OCI-LY3 (cell line): ENCODE results near the gene VEZT.

Experiments
- H2AFZ ChIP-seq: fragments of 200-600, 300-600 bp; shearing (Covaris generic); 2 replicates; pipeline ENCODE4 v1.6.0; 2014; ENCODE audit warnings: antibody characterized with exemption, low read depth, low read length
- H3K27ac ChIP-seq: fragments of 200-600, 300-600 bp; sonication (generic); 2 replicates; pipeline ENCODE4 v1.5.1; 2014; ENCODE audit warnings: mild to moderate bottlenecking, low read length, moderate library complexity, mixed read lengths
- H3K27me3 ChIP-seq: fragments of 200-600, 300-600 bp; sonication (generic); 2 replicates; pipeline ENCODE4 v1.6.1; 2014; ENCODE audit warnings: low read depth, low read length, mixed read lengths
- H3K36me3 ChIP-seq: fragments of 200-600, 300-600 bp; sonication (generic); replicated peaks from 2 replicates; pipeline ENCODE3; 2014; ENCODE audit warnings: low read depth, low read length, mixed read lengths
- H3K4me1 ChIP-seq: fragments of 300-600, 200-600 bp; sonication (generic); 2 replicates; pipeline ENCODE4 v1.6.1; 2014; ENCODE audit warnings: low read length, mixed read lengths
- H3K4me2 ChIP-seq: fragments of 200-600, 300-600 bp; sonication (generic); 2 replicates; pipeline ENCODE4 v1.6.1; 2014; ENCODE audit warnings: low read length, mixed read lengths
- H3K4me3 ChIP-seq: fragments of 300-600, 200-600 bp; sonication (generic); 2 replicates; pipeline ENCODE4 v1.5.1; 2014; ENCODE audit warnings: antibody characterized with exemption, mild to moderate bottlenecking, low read length, moderate library complexity
- H3K79me2 ChIP-seq: fragments of 300-600, 200-600 bp; shearing (Covaris generic); 2 replicates; pipeline ENCODE4 v1.6.1; 2014; ENCODE audit warnings: mild to moderate bottlenecking, low read length, mixed read lengths
- H3K9ac ChIP-seq: fragments of 300-600, 200-600 bp; shearing (Covaris generic); 2 replicates; pipeline ENCODE4 v1.6.0; 2014; ENCODE audit warnings: mild to moderate bottlenecking, low read length, moderate library complexity
- H3K9me3 ChIP-seq: fragments of 200-600, 300-600 bp; shearing (Covaris generic); 2 replicates; pipeline ENCODE4 v1.6.1; 2014; ENCODE audit warnings: low read length, mixed read lengths; ENCODE audit not compliant: insufficient read depth
- H4K20me1 ChIP-seq: fragments of 200-600, 300-600 bp; sonication (generic); 2 replicates; pipeline ENCODE4 v1.6.1; 2016; ENCODE audit warnings: low read length, mixed read lengths; ENCODE audit not compliant: insufficient read depth
- CTCF ChIP-seq: fragments of 200-600, 300-600 bp; sonication (generic); IDR thresholded peaks from 2 replicates; pipeline ENCODE4 v1.5.1; 2014; ENCODE audit warnings: antibody characterized with exemption, low read length, low read depth
- EZH2phosphoT487 ChIP-seq: fragments of 200-600 bp; shearing (Covaris generic); IDR thresholded peaks from 2 replicates; pipeline ENCODE4 v1.6.1; 2018; ENCODE audit warnings: antibody characterized with exemption, mixed run types, low read depth

The VEZT gene

GRCh38 chr12:95318071-95318545 is 100.5 kb downstream of the VEZT start:
- no peaks in the 10 kb centered on the region for H3K27me3 ChIP-seq
- H3K4me2 ChIP-seq: no peak overlapping the region
- no peak overlapping the region for H3K4me3 ChIP-seq
- no peak overlapping the region for H3K27ac ChIP-seq
- H3K79me2 ChIP-seq: no peaks in the 10 kb centered on the region
- H3K4me1 ChIP-seq: 0 out of 2 replicates have a peak, but pooled peaks cover 4% of the 10 kb centered on the region
- no peaks in the 10 kb centered on the region for H3K9me3 ChIP-seq
- H3K9ac ChIP-seq: no peak overlapping the region
- TF ChIP-seq EZH2phosphoT487: no peak
- no peak for TF ChIP-seq CTCF
- H2AFZ ChIP-seq: no peak overlapping the region
- no peaks in the 10 kb centered on the region for H4K20me1 ChIP-seq
- H3K36me3 ChIP-seq: no peaks in the 10 kb centered on the region

GRCh38 chr12:95319694-95320331 is 102.2 kb downstream of the VEZT start:
- H3K4me2 ChIP-seq: no peak overlapping the region
- no peaks in the 10 kb centered on the region for H3K79me2 ChIP-seq
- no peak overlapping the region for H3K9ac ChIP-seq
- no peaks in the 10 kb centered on the region for H3K9me3 ChIP-seq
- TF ChIP-seq EZH2phosphoT487: no peak
- H3K27me3 ChIP-seq: no peaks in the 10 kb centered on the region
- H4K20me1 ChIP-seq: no peaks in the 10 kb centered on the region
- H3K27ac ChIP-seq: no peak overlapping the region
- no peak overlapping the region for H3K4me3 ChIP-seq
- no peaks in the 10 kb centered on the region for H3K36me3 ChIP-seq
- H2AFZ ChIP-seq: no peak overlapping the region
- 0 out of 2 replicates have a peak, but pooled peaks cover 4% of the 10 kb centered on the region for H3K4me1 ChIP-seq

GRCh38 chr12:95321516-95322246 is 104.1 kb downstream of the VEZT start:
- no peak for TF ChIP-seq CTCF
- no peak for TF ChIP-seq EZH2phosphoT487

GRCh38 chr12:95322326-95322725 is 104.7 kb downstream of the VEZT start:
- H3K4me2 ChIP-seq: no peak overlapping the region
- no peaks in the 10 kb centered on the region for H3K36me3 ChIP-seq
- H3K27me3 ChIP-seq: no peaks in the 10 kb centered on the region
- H3K9ac ChIP-seq: no peak overlapping the region
- no peaks in the 10 kb centered on the region for H3K79me2 ChIP-seq
- H4K20me1 ChIP-seq: no peaks in the 10 kb centered on the region
- no peaks in the 10 kb centered on the region for H3K9me3 ChIP-seq
- H3K27ac ChIP-seq: no peak overlapping the region
- H3K4me3 ChIP-seq: no peak overlapping the region
- no peak overlapping the region for H2AFZ ChIP-seq
- H3K4me1 ChIP-seq: 0 out of 2 replicates have a peak, but pooled peaks cover 4% of the 10 kb centered on the region
- TF ChIP-seq EZH2phosphoT487 (no peak), CTCF (no peak)

More at GRCh38 chr12:95321516-95322246, 104.1 kb downstream of the VEZT start:
- Histone ChIP-seq H3K4me3 (no peak overlapping the region), H3K27me3 (no peaks in the 10 kb centered on the region), H3K79me2 (no peaks in the 10 kb centered on the region), H3K27ac (no peak overlapping the region), H3K36me3 (no peaks in the 10 kb centered on the region), H3K4me2 (no peak overlapping the region), H4K20me1 (no peaks in the 10 kb centered on the region), H3K9ac (no peak overlapping the region), H3K9me3 (no peaks in the 10 kb centered on the region), H3K4me1 (0 out of 2 replicates have a peak, but pooled peaks cover 4% of the 10 kb centered on the region), H2AFZ (no peak overlapping the region)
